ENCODE measurements around the gene AP1G1.

- TF ChIP-seq POLR2AphosphoS5 (IDR thresholded peaks at IDR 0.05), result no peak
- no peak for TF ChIP-seq CTCF (IDR thresholded peaks at IDR 0.05)
Observed at GRCh38 chr16:71792176-71792575, 16.5 kb downstream of the AP1G1 start.

All from breast epithelium (tissue), 3 donors.